ENCODE results near the gene PPHLN1.

PPHLN1 gene

DNA sequence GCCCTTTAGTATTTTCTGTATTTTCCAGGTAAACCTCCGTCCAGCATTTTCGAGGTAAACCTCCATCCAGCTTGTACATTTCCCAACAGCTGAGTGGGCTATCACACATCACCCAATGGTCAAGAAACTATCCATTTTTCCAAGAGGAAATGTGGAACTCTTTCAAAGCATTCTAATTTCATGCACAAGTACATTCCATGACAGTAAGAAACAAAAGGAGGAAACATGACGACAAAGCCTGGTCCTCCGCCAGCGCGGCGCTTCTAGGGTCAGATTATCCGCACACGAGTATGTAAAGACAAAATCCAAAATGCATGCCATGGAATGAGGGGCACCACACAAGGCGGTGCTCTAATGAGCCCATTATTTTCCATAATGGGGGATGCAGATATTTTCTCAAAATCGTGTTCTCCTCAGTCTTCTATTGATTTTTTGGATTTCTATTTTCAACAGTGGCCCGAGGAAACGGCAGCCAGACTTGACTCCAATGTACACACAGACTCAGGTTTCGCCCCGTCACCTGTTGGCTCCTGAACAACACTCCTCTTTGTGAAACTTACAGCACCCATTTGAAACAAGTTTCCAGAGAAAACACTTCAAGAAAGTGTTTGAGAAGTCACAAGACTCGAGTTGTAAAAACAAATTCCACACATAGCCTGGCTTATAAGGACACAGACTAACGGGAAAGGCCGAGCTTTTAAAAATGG, 156.2 kb downstream of the PPHLN1 start:
- DNase-seq (ENCODE audit: low read depth in 2 of 2) = no peak

DNA sequence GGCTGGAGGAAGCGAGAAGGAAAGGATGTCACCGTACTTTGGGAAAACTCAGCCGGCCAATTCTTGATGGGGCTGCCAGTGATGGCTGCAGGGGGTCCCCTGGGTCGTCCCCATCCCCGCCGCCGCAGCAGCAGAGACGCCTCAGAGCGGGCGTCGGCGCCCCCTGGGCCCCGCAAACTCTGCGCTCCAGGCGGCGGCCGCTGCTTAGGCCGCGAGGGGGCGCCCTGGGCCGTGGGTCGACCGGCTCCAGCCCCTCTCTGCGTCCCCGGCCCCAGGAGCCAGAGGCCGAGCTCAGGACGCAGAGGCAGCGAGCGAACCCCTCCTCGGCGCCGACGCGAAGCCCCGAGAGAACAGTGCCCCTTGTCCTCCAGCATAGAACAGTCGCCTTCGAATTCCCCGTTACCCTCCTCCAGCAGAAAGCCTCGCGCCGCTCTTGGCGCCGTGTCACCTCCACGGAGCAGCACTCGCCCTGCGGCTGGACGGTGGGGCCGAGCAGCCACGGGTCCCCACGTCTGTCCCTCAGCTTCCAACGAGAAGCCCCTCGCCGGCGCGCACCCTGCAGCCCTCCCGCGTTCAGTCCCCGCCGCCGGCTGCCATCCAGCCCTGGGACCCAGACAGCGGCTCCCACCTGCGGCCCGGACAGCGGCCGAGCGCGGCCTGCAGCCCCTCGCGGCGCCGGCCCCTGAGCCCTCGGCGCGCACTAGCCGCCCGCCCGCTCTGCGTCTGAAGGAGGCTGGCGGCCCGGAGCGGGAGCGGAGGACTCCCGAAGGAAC, 157.0 kb downstream of the PPHLN1 start:
- DNase-seq (ENCODE audit: low read depth in 2 of 2) = no peak

DNA sequence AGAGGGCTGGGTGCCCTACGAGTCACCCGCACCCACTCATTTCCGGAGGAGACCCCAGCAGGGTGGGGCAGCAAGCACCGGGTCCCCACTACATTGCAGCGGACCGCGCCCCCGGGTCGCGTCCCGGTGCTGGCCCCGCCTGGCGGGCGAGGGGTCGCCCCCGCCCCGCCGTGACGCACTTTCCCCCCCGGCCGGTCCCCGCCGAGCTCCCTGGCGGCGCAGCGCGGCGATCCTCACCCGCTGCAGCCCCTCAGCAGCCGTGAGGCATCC, 157.5 kb downstream of the PPHLN1 start:
- no peak for DNase-seq (ENCODE audit: low read depth in 2 of 2)

DNA sequence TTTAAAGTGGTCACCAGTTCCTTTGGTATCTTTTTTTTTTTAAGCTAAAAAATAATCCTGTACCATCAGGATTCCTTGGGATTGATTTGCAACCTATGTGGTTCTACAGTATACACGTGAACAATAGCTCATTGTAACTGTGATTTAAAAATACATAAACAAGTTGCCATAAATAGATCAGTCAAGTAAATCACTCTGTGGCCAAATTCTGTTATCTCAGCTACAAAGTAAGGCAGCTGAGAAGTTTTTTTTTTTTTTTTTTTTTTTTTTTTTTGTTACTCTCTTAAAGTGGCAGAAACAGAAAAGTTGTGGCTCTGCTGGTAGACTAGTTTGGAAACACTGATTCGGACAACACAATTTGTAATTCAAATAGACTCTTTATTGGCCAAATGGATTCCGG, 159.0 kb downstream of the PPHLN1 start:
- DNase-seq (ENCODE audit: low read depth in 2 of 2) = no peak

DNA sequence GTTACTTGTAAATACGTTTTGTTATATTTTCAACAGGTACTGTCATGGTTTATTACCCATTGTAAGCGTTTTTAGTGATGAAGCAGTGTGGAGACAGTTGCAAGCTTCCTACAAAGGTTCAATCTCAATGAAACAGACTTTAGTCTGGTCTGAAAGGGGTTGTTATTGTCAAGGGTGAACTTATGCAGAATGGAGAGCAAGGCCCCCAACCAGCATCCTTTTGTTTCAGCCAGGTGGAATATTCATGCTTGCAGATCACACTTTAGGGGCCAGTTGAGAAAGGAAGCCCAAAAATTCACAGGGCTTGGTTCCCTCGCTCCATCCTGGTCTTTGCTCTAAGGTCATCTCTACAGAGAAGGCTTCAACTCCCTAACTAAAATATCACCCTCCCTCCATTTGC, 159.9 kb downstream of the PPHLN1 start:
- no peak for DNase-seq (ENCODE audit: low read depth in 2 of 2)

GRCh38 chr12:42486407-42486806, 160.4 kb downstream of the PPHLN1 start:
- DNase-seq (ENCODE audit: low read depth in 2 of 2) = no peak

DNA sequence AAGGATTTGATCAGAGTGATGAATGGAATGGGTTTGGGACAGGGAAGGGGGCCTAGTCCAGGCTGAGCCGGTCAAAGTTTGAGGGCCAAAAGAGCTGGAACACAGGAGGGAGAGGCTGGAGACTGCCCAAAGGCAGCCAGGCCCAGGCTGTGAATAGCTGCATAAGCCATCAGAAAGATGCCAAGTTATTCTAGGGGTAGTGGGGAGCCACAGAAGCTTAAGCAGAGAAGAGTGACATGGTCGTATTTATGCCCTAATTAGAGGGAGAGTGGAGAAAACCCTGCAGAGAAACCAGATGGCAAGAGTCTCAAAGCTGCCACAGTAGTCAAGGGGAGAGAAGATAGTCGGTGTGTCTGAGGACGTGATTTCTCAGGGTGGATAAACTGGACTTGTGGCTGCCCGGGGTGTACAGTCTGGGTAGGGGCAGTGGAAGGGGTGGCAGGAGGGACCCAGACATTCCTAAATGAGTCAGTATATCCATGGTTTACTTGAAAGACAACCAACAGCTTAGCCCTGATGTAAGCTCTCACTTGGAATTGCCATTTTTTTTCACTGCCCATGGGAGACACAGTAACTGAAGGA, 164.4 kb downstream of the PPHLN1 start:
- no peak for DNase-seq (ENCODE audit: low read depth in 2 of 2)

All from stimulated activated CD8-positive, alpha-beta memory T cell treated with anti-CD3 and anti-CD28 coated beads, Interleukin-15, amount 100 ng/mL, for 4 hours (primary cell).